Peyer's patch (tissue), 4 donors: Measurements from ENCODE around the gene EXD2.

Experiments
- CTCF ChIP-seq, 6 experiments: fragments of 450-650 bp in 4 of 6; fragments of 200-600 bp in 2 of 6; sonication (generic) in 1 of 6; IDR thresholded peaks; one replicate each; pipeline ENCODE4 v1.5.1; 2017 to 2019; ENCODE audit warnings: antibody characterized with exemption in 6 of 6, mild to moderate bottlenecking in 3 of 6, moderate library complexity in 1 of 6
- POLR2A ChIP-seq, 2 donors: fragments of 450-650 bp; IDR thresholded peaks; one replicate each; pipeline ENCODE4 v1.5.1; 2017; ENCODE audit warnings: antibody characterized with exemption in 2 of 2, mild to moderate bottlenecking in 2 of 2, moderate library complexity in 2 of 2

- no peak for TF ChIP-seq POLR2A (IDR thresholded peaks at IDR 0.05)
- TF ChIP-seq CTCF (IDR thresholded peaks at IDR 0.05): no peak
Observed at GRCh38 chr14:69204753-69205152, 13.5 kb downstream of the EXD2 start.
